H9 (cell line): ENCODE results near the gene DGCR8. TPM values are rescaled to one million over a fixed set of nuclear protein-coding genes. Genes with fewer than 3 reads are reported as not detected.

Experiments
- DNase-seq: peaks from one replicate; pipeline ENCODE4 v3.0.0-alpha.2; 2017
- H2AFZ ChIP-seq: one replicate; pipeline ENCODE4 v1.6.1; 2013; ENCODE audit warnings: mild to moderate bottlenecking, low read length, control low read depth, moderate library complexity
- H2AK5ac ChIP-seq: 2 replicates; pipeline ENCODE4 v1.6.1; 2013; ENCODE audit warnings: low read length, control low read depth, mixed read lengths; ENCODE audit not compliant: insufficient read length
- H2BK120ac ChIP-seq: one replicate; pipeline ENCODE4 v1.6.1; 2013; ENCODE audit warnings: low read depth, mild to moderate bottlenecking, low read length, control low read depth, inconsistent platforms; ENCODE audit not compliant: poor library complexity, severe bottlenecking
- H2BK12ac ChIP-seq: 2 replicates; pipeline ENCODE4 v1.6.1; 2013; ENCODE audit warnings: low read length, control low read depth, mixed read lengths, low read depth; ENCODE audit not compliant: insufficient read length
- H2BK15ac ChIP-seq: 2 replicates; pipeline ENCODE4 v1.6.1; 2013; ENCODE audit warnings: low read depth, low read length, control low read depth
- H2BK20ac ChIP-seq: one replicate; pipeline ENCODE4 v1.6.1; 2013; ENCODE audit warnings: low read depth, mild to moderate bottlenecking, low read length, control low read depth, inconsistent platforms; ENCODE audit not compliant: poor library complexity, severe bottlenecking
- H2BK5ac ChIP-seq: 2 replicates; pipeline ENCODE4 v1.6.1; 2013; ENCODE audit warnings: low read length, control low read depth, mixed read lengths; ENCODE audit not compliant: insufficient read length
- H3K14ac ChIP-seq: 2 replicates; pipeline ENCODE4 v1.6.1; 2013; ENCODE audit warnings: low read length, control low read depth; ENCODE audit not compliant: insufficient read depth
- H3K18ac ChIP-seq: 2 replicates; pipeline ENCODE4 v1.6.1; 2013; ENCODE audit warnings: low read depth, mild to moderate bottlenecking, mixed read lengths, low read length, control low read depth; ENCODE audit not compliant: insufficient read length
- H3K23ac ChIP-seq: 2 replicates; pipeline ENCODE4 v1.6.1; 2013; ENCODE audit warnings: low read length, control low read depth, mixed read lengths, low read depth; ENCODE audit not compliant: insufficient read length
- H3K23me2 ChIP-seq: 2 replicates; pipeline ENCODE4 v1.6.1; 2013; ENCODE audit warnings: low read depth, mild to moderate bottlenecking, mixed read lengths, low read length, control low read depth; ENCODE audit not compliant: insufficient read length, poor library complexity, severe bottlenecking
- H3K27ac ChIP-seq: 2 replicates; pipeline ENCODE4 v1.5.1; 2013; ENCODE audit warnings: low read length, control low read depth, mixed read lengths, low read depth; ENCODE audit not compliant: insufficient read length
- H3K27me3 ChIP-seq: 2 replicates; pipeline ENCODE4 v1.6.1; 2013; ENCODE audit warnings: low read length, control low read depth, inconsistent platforms; ENCODE audit not compliant: insufficient read depth
- H3K4ac ChIP-seq: 2 replicates; pipeline ENCODE4 v1.6.1; 2013; ENCODE audit warnings: low read depth, mild to moderate bottlenecking, control low read depth, inconsistent platforms, low read length, moderate library complexity
- H3K4me1 ChIP-seq: 2 replicates; pipeline ENCODE4 v1.6.1; 2013; ENCODE audit warnings: low read length, control low read depth, inconsistent platforms; ENCODE audit not compliant: insufficient read depth
- H3K4me2 ChIP-seq: 2 replicates; pipeline ENCODE4 v1.6.1; 2013; ENCODE audit warnings: low read length, control low read depth, mixed read lengths; ENCODE audit not compliant: insufficient read length, insufficient read depth
- H3K56ac ChIP-seq: 2 replicates; pipeline ENCODE4 v1.6.1; 2013; ENCODE audit warnings: low read depth, mild to moderate bottlenecking, mixed read lengths, low read length, control low read depth; ENCODE audit not compliant: insufficient read length
- H3K79me1 ChIP-seq: 2 replicates; pipeline ENCODE4 v1.6.1; 2013; ENCODE audit warnings: low read depth, mild to moderate bottlenecking, moderate library complexity, low read length, control low read depth, inconsistent platforms; ENCODE audit not compliant: insufficient read depth, poor library complexity, severe bottlenecking
- H3K79me2 ChIP-seq: 2 replicates; pipeline ENCODE4 v1.6.1; 2013; ENCODE audit warnings: low read length, control low read depth, inconsistent platforms; ENCODE audit not compliant: insufficient read depth
- H3K9ac ChIP-seq: 2 replicates; pipeline ENCODE4 v1.6.1; 2013; ENCODE audit warnings: low read length, control low read depth, mixed read lengths; ENCODE audit not compliant: insufficient read length; ENCODE audit errors: extremely low read depth
- H3K9me3 ChIP-seq: one replicate; pipeline ENCODE4 v1.6.1; 2013; ENCODE audit warnings: low read depth, low read length, inconsistent platforms; ENCODE audit not compliant: control insufficient read depth
- H3T11ph ChIP-seq: one replicate; pipeline ENCODE4 v1.6.1; 2013; ENCODE audit warnings: mild to moderate bottlenecking, low read length, control low read depth, inconsistent platforms
- H4K20me1 ChIP-seq: one replicate; pipeline ENCODE4 v1.6.1; 2013; ENCODE audit not compliant: control insufficient read depth, insufficient read length, insufficient read depth
- H4K5ac ChIP-seq: 2 replicates; pipeline ENCODE4 v1.6.1; 2013; ENCODE audit warnings: low read depth, mild to moderate bottlenecking, mixed read lengths, low read length, control low read depth; ENCODE audit not compliant: insufficient read length
- H4K8ac ChIP-seq: replicated peaks from 2 replicates; pipeline ENCODE4 v1.6.1; 2013; ENCODE audit warnings: low read length, control low read depth, mixed read lengths, low read depth; ENCODE audit not compliant: insufficient read length
- H4K91ac ChIP-seq: 2 replicates; pipeline ENCODE4 v1.6.1; 2013; ENCODE audit warnings: low read depth, mild to moderate bottlenecking, moderate library complexity, mixed read lengths, low read length, control low read depth; ENCODE audit not compliant: insufficient read length
- H3K27ac Mint-ChIP-seq, 3 experiments: 2 replicates in 2 of 3; 3 replicates in 1 of 3; pipeline ENCODE4 v1.8.0; 2020 to 2021; ENCODE audit warnings: mixed read lengths in 3 of 3, mild to moderate bottlenecking in 1 of 3, moderate library complexity in 1 of 3
- H3K27me3 Mint-ChIP-seq: 2 replicates; pipeline ENCODE4 v1.8.0; 2021; ENCODE audit warnings: low read depth, mild to moderate bottlenecking, moderate library complexity, mixed read lengths
- H3K36me3 Mint-ChIP-seq, 3 experiments: 2 replicates in 2 of 3; 3 replicates in 1 of 3; pipeline ENCODE4 v1.8.0; 2020 to 2021; ENCODE audit warnings: low read depth in 3 of 3, mixed read lengths in 3 of 3; ENCODE audit not compliant: insufficient read depth in 1 of 3
- H3K4me1 Mint-ChIP-seq, 2 experiments: 2 replicates each; pipeline ENCODE4 v1.8.0; 2020; ENCODE audit warnings: mixed read lengths in 2 of 2
- H3K4me3 Mint-ChIP-seq, 2 experiments: 2 replicates in 1 of 2; 3 replicates in 1 of 2; pipeline ENCODE4 v1.8.0; 2020 to 2021; ENCODE audit warnings: mild to moderate bottlenecking in 2 of 2, mixed read lengths in 2 of 2, moderate library complexity in 1 of 2
- H3K9me3 Mint-ChIP-seq, 2 experiments: 2 replicates in 1 of 2; 3 replicates in 1 of 2; pipeline ENCODE4 v1.8.0; 2020; ENCODE audit warnings: mild to moderate bottlenecking in 2 of 2, mixed read lengths in 2 of 2, moderate library complexity in 1 of 2
- WGBS: extraction: QIAGEN DNeasy Blood & Tissue Kit; methylation state at CpG from one replicate; pipeline ENCODE4 v1.1.7; 2013; ENCODE audit warnings: missing lambda C conversion rate, low lambda C conversion rate, mixed read lengths; ENCODE audit not compliant: insufficient read length; ENCODE audit errors: extremely low coverage; 5-methylcytosine and 5-hydroxymethylcytosine counted together
- total RNA-seq: library from RNA; stranded (reverse); gene quantifications from 2 replicates; pipeline ENCODE4 v1.2.1, GENCODE V29; 2021
- TF ChIP-seq, protein P1 (sequence below): fragments of 200-600 bp; sonication (generic); conservative IDR thresholded peaks from 3 replicates; pipeline ENCODE4 v1.8.0; 2021; ENCODE audit warnings: antibody characterized with exemption, mild to moderate bottlenecking

Gene DGCR8
- total RNA-seq, 1 experiment from 2014 or later, result 74.5 TPM

DNA sequence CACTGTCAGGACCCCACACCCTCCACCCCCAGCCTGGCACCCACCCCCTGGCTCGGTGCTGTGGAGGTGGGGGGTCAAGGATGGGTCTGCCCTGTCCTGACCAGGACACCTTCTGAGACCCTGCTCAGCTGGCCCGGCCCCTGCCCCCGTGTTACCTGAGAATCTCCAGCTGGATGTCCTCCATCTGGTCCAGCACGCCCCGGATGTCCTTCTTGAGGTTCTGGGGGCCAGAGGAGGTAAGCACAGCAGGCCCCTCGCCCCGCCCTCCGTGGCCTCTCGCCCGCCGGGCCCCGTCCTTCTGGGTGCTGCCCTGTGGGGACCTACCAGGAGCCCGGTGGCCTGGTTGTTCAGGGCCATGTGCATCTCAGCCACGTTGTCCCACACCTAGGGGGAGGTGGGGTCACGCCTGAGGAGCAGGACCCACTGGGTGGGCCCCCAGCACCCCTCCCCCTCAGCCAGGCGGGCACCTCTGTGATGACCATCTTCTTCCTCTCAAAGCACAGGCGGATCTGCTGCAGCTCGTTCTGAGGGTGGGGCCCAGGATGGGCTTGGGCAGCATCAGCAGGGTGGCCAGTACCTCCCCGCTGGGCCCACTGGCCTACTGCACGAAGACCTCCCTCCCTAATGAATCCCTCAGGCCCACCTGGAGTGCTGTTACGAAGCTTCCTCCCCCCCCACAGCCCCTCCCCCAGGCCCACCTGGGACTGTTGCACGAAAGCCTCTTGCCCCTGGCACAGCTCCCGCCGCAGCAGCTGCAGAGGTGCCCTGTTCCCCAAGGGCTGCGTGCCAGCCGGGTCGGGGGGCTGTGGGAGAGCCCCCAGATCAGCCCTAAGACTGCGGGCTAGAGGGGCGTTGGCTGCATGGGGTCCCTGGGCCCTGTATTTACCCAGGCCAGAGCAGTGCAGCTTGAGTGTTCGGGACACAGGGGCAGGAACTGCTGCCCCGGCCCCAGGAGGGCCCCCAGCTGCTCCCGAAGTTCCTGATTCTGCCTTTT is 69.5 kb downstream of the DGCR8 start:
- H2BK5ac ChIP-seq, result no peak overlapping the region
- H4K5ac ChIP-seq, result no peak overlapping the region
- no peak overlapping the region for H3K27ac Mint-ChIP-seq
- no peak overlapping the region for H2BK120ac ChIP-seq
- no peak overlapping the region for H2BK12ac ChIP-seq
- no peak overlapping the region for H3K4me2 ChIP-seq
- H3K4ac ChIP-seq, result no peak overlapping the region
- no peak overlapping the region for H4K8ac ChIP-seq
- no peaks in the 10 kb centered on the region for H3K27me3 Mint-ChIP-seq
- no peaks in the 10 kb centered on the region for H3K9me3 ChIP-seq
- no peak overlapping the region for H3K56ac ChIP-seq
- H3K14ac ChIP-seq, result no peak overlapping the region
- no peak overlapping the region for H2BK15ac ChIP-seq
- no peak for DNase-seq
- H3K27ac ChIP-seq, result no peak overlapping the region
- H3K9me3 Mint-ChIP-seq, result no peaks in the 10 kb centered on the region; a peak in 1 of 5 replicates
- H3K27me3 ChIP-seq, result no peaks in the 10 kb centered on the region
- H3K79me2 ChIP-seq, result no peaks in the 10 kb centered on the region
- WGBS, result no CpG with 5 or more reads among the region's 32 CpGs
- TF ChIP-seq, protein P1, sequence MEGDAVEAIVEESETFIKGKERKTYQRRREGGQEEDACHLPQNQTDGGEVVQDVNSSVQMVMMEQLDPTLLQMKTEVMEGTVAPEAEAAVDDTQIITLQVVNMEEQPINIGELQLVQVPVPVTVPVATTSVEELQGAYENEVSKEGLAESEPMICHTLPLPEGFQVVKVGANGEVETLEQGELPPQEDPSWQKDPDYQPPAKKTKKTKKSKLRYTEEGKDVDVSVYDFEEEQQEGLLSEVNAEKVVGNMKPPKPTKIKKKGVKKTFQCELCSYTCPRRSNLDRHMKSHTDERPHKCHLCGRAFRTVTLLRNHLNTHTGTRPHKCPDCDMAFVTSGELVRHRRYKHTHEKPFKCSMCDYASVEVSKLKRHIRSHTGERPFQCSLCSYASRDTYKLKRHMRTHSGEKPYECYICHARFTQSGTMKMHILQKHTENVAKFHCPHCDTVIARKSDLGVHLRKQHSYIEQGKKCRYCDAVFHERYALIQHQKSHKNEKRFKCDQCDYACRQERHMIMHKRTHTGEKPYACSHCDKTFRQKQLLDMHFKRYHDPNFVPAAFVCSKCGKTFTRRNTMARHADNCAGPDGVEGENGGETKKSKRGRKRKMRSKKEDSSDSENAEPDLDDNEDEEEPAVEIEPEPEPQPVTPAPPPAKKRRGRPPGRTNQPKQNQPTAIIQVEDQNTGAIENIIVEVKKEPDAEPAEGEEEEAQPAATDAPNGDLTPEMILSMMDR, result no peak
- H3K4me3 Mint-ChIP-seq, result no peak overlapping the region
- peaks cover 3 to 5% of the 10 kb centered on the region in 2 experiments; a peak in 3 of 4 replicates for H3K4me1 Mint-ChIP-seq
- no peaks in the 10 kb centered on the region; a peak in 1 of 7 replicates for H3K36me3 Mint-ChIP-seq
- no peak overlapping the region for H3K23ac ChIP-seq
- H4K91ac ChIP-seq, result no peak overlapping the region
- no peak overlapping the region for H3T11ph ChIP-seq
- no peak overlapping the region for H2BK20ac ChIP-seq
- H4K20me1 ChIP-seq, result no peaks in the 10 kb centered on the region
- H3K79me1 ChIP-seq, result no peaks in the 10 kb centered on the region
- H3K9ac ChIP-seq, result no peak overlapping the region
- no peak overlapping the region for H2AK5ac ChIP-seq
- H3K23me2 ChIP-seq, result peaks cover 5% of the 10 kb centered on the region
- H2AFZ ChIP-seq, result no peak overlapping the region
- H3K18ac ChIP-seq, result no peak overlapping the region
- no peaks in the 10 kb centered on the region for H3K4me1 ChIP-seq
